Vagina (tissue), 2 donors: ENCODE data around the gene DHRSX.

Experiments
- POLR2A ChIP-seq, 2 donors: fragments of 450-650 bp; IDR thresholded peaks; one replicate each; pipeline ENCODE4 v1.6.1; 2017; ENCODE audit warnings: antibody characterized with exemption in 2 of 2, mild to moderate bottlenecking in 2 of 2, moderate library complexity in 2 of 2
- POLR2AphosphoS5 ChIP-seq, 2 donors: sonication (generic); formaldehyde crosslinking; IDR thresholded peaks; one replicate each; pipeline ENCODE4 v1.9.0; 2017; ENCODE audit warnings: antibody characterized with exemption in 2 of 2, mild to moderate bottlenecking in 2 of 2, low read depth in 1 of 2; ENCODE audit not compliant: insufficient read depth in 1 of 2
- TF ChIP-seq, protein P1 (sequence below), 3 experiments: fragments of 450-650 bp in 2 of 3; fragments of 200-600 bp in 1 of 3; sonication (generic) in 1 of 3; IDR thresholded peaks; one replicate each; pipeline ENCODE4 v1.5.1; 2017 to 2019; ENCODE audit warnings: antibody characterized with exemption in 3 of 3, mild to moderate bottlenecking in 2 of 3, moderate library complexity in 2 of 3

DNA sequence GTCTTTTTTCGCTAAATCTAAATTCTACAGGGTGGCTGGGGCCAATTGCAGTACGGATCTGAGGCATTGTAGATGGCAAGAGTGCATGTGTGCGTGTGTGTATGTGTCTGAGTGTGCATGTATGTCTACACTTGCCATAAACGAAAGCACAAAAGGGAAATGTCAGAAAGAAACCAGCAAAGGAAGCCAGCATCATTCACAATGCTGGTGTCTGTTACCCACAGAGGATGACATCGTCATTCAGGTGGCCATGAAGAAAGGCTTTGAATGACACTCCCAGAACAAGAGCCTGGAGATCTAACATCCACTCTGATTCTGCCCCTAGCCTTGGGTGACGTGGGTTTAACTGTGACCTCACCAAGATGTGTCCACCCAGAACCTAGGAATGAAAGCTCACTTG lies 124.6 kb downstream of the DHRSX start:
- TF ChIP-seq POLR2AphosphoS5 (IDR thresholded peaks at IDR 0.05; ENCODE audit: insufficient read depth in 1 of 2, low read depth in 1 of 2) = no peak
- TF ChIP-seq POLR2A (IDR thresholded peaks at IDR 0.05) = no peak
- TF ChIP-seq, protein P1, sequence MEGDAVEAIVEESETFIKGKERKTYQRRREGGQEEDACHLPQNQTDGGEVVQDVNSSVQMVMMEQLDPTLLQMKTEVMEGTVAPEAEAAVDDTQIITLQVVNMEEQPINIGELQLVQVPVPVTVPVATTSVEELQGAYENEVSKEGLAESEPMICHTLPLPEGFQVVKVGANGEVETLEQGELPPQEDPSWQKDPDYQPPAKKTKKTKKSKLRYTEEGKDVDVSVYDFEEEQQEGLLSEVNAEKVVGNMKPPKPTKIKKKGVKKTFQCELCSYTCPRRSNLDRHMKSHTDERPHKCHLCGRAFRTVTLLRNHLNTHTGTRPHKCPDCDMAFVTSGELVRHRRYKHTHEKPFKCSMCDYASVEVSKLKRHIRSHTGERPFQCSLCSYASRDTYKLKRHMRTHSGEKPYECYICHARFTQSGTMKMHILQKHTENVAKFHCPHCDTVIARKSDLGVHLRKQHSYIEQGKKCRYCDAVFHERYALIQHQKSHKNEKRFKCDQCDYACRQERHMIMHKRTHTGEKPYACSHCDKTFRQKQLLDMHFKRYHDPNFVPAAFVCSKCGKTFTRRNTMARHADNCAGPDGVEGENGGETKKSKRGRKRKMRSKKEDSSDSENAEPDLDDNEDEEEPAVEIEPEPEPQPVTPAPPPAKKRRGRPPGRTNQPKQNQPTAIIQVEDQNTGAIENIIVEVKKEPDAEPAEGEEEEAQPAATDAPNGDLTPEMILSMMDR (IDR thresholded peaks at IDR 0.05) = no peak
